ENCODE results near the gene PPP1R8. TPM values are rescaled to one million over a fixed set of nuclear protein-coding genes. Genes with fewer than 3 reads are reported as not detected.

Gene PPP1R8
- total RNA-seq, 1 experiment from 2014 or later = 29.6 TPM

DNA sequence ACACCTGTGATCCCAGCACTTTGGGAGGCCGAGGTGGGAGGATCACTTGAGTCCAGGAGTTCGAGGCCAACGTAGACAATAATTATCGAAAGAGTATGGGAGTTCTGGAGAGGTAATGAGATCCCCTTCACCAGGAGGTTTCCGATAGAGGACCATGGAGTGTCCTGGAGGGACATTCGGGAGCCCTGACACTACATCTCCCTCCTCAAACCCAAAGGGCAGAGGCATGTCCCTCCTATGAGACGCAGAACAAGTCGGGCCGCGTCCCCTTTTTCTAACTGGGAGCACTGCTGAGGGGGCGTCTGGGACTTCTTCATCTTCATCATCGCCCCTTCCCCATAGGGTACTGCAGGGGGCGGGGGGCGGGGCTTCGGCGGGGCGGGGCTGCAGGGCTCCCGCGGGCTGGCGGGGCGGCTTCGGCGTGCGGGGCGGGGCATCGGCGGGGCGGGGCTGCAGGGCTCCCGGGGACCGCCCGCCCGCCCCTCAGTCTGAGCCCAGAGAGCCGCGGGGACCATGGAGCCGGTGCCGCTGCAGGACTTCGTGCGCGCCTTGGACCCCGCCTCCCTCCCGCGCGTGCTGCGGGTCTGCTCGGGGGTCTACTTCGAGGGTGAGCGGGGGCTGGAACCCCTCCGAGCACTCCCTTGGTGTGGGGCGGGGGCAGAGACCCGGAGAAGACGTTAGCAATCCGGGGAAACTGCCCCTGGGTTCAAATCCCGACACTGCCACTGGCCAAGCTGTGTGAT lies 41.6 kb downstream of the PPP1R8 start, which contains the start of gene THEMIS2:
TSS of gene THEMIS2 (plus strand) at position 486 of the 743 bp plus-strand sequence. CDS start at position 514, 28 bp downstream.
- Mint-ChIP-seq H3K4me3 (ENCODE audit: low read depth, unreplicated experiment) (peak within 1 kb of the TSS; percentile 74), H3K4me1 (ENCODE audit: low read depth, unreplicated experiment) (peaks cover 17% of the 10 kb centered on the region), H3K36me3 (ENCODE audit: insufficient read depth, unreplicated experiment) (peaks cover 10% of the 10 kb centered on the region), H3K27ac (ENCODE audit: unreplicated experiment) (peak within 1 kb of the TSS; percentile 4), H3K9me3 (ENCODE audit: low read depth, unreplicated experiment) (no peaks in the 10 kb centered on the region), H3K27me3 (ENCODE audit: unreplicated experiment) (no peaks in the 10 kb centered on the region)
- DNase-seq = peak; percentile 68
- no TSS peak for BruUV-seq (replicated peaks)
- intact Hi-C loops (cut with micrococcal nuclease; ENCODE audit: unreplicated experiment) = no loop called here
- CTCF ChIA-PET = no interaction called here
- TF ChIP-seq CTCF (IDR thresholded peaks at IDR 0.05; ENCODE audit: unreplicated experiment) = no peak

DNA sequence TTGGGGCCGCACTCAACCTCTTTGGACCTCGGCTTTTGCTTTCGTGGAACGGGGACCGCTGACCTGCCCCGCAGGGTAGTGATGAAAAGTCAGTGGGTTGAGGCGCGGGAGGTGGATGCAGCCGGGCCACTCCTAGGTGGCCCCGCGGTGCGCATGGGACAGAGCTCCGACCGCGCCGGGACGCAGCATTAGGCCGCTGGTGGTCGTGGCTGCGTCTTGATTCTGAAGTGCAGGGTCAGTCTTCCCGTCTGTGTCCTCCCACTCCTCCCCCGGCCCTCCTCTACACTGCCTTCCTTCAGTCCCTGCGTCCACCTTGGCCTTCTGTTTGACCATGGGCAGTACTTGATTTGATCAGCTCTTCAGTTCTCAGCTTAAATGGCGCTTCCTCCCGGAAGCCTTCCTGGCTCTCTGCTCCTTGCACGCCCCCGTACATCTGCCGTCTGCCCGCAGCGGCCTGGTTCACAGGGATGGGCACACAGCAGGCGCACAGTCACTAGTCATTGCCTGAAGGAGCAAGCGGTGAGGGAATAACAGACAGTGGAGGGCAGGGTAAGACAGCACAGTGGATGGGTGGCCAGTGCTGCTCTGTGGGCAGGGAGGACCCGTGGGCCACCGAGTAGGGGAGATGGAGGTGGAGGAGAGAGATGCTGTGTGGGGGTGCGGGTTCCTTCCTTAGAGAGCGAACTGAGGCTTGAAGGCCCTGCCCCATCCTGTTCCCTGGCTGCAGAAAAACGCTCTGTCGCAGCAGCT lies 42.4 kb downstream of the PPP1R8 start:
- peak; percentile 4 for DNase-seq
- intact Hi-C loops (cut with micrococcal nuclease; ENCODE audit: unreplicated experiment) = no loop called here
- CTCF ChIA-PET = no interaction called here
- Mint-ChIP-seq H3K27me3 (ENCODE audit: unreplicated experiment) (no peaks in the 10 kb centered on the region), H3K27ac (ENCODE audit: unreplicated experiment) (peak overlapping the region; percentile 4), H3K36me3 (ENCODE audit: insufficient read depth, unreplicated experiment) (peaks cover 10% of the 10 kb centered on the region), H3K9me3 (ENCODE audit: low read depth, unreplicated experiment) (no peaks in the 10 kb centered on the region), H3K4me3 (ENCODE audit: low read depth, unreplicated experiment) (peak overlapping the region; percentile 74), H3K4me1 (ENCODE audit: low read depth, unreplicated experiment) (peaks cover 17% of the 10 kb centered on the region)
- TF ChIP-seq CTCF (IDR thresholded peaks at IDR 0.05; ENCODE audit: unreplicated experiment) = no peak
- BruUV-seq (replicated peaks) = TSS peak; percentile 78

DNA sequence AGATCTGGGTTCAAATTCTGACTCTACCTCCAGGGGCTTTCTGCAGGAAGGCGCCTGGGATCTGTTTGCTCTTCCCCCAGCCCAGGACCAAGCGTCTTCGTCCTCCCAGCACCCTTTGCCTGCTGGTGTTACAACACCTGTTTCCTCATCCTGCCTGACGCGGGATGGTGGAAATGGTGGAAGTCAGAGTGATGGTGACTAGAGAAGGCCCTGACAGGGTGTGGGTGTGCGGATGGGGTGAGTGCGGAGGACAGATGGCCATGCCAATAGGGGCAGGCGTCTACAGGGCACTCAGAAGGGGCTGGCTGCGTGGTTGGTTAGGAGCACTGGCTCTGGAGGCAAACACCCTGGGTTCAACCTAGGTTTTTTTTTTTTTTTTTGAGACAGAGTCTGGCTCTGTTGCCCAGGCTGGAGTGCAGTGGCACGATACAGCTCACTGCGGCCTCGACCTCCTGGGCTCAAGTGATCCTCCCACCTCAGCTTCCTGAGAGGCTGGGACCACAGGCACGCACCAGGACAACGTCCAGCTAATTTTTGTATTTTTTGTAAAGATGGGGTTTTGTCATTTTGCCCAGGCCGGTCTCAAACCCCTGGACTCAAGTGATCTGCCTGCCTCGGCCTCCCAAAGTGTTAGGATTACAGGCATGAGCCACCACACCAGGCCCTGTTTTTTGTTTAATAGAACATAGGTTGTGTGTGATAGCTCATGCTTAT lies 43.2 kb downstream of the PPP1R8 start:
- Mint-ChIP-seq H3K4me3 (ENCODE audit: low read depth, unreplicated experiment) (peak overlapping the region; percentile 74), H3K9me3 (ENCODE audit: low read depth, unreplicated experiment) (no peaks in the 10 kb centered on the region), H3K4me1 (ENCODE audit: low read depth, unreplicated experiment) (peaks cover 17% of the 10 kb centered on the region), H3K27ac (ENCODE audit: unreplicated experiment) (no peak overlapping the region), H3K27me3 (ENCODE audit: unreplicated experiment) (no peaks in the 10 kb centered on the region), H3K36me3 (ENCODE audit: insufficient read depth, unreplicated experiment) (peaks cover 10% of the 10 kb centered on the region)
- no TSS peak for BruUV-seq (replicated peaks)
- no peak for DNase-seq
- no peak for TF ChIP-seq CTCF (IDR thresholded peaks at IDR 0.05; ENCODE audit: unreplicated experiment)
- CTCF ChIA-PET = interaction anchor here (0.6 kb wide), 1 partner anchor 560 kb away, joined by 3 read pairs; no protein-coding TSS in a partner anchor
- intact Hi-C loops (cut with micrococcal nuclease; ENCODE audit: unreplicated experiment) = no loop called here

- intact Hi-C loops (cut with micrococcal nuclease; ENCODE audit: unreplicated experiment) = no loop called here
- no peak for DNase-seq
- H3K4me1 Mint-ChIP-seq (ENCODE audit: low read depth, unreplicated experiment) = peaks cover 17% of the 10 kb centered on the region
- CTCF ChIA-PET = interaction anchor here (0.7 kb wide), 1 partner anchor 372 kb away, joined by 3 read pairs; no protein-coding TSS in a partner anchor
- H3K9me3 Mint-ChIP-seq (ENCODE audit: low read depth, unreplicated experiment) = no peaks in the 10 kb centered on the region
- H3K27ac Mint-ChIP-seq (ENCODE audit: unreplicated experiment) = no peak overlapping the region
- peaks cover 10% of the 10 kb centered on the region for H3K36me3 Mint-ChIP-seq (ENCODE audit: insufficient read depth, unreplicated experiment)
- no peaks in the 10 kb centered on the region for H3K27me3 Mint-ChIP-seq (ENCODE audit: unreplicated experiment)
- no TSS peak for BruUV-seq (replicated peaks)
- no peak overlapping the region for H3K4me3 Mint-ChIP-seq (ENCODE audit: low read depth, unreplicated experiment)
- no peak for TF ChIP-seq CTCF (IDR thresholded peaks at IDR 0.05; ENCODE audit: unreplicated experiment)
Observed at GRCh38 chr1:27876341-27877114, 45.9 kb downstream of the PPP1R8 start.

All from Calu3 (cell line).